Measurements from ENCODE around the gene GRK4.

DNA sequence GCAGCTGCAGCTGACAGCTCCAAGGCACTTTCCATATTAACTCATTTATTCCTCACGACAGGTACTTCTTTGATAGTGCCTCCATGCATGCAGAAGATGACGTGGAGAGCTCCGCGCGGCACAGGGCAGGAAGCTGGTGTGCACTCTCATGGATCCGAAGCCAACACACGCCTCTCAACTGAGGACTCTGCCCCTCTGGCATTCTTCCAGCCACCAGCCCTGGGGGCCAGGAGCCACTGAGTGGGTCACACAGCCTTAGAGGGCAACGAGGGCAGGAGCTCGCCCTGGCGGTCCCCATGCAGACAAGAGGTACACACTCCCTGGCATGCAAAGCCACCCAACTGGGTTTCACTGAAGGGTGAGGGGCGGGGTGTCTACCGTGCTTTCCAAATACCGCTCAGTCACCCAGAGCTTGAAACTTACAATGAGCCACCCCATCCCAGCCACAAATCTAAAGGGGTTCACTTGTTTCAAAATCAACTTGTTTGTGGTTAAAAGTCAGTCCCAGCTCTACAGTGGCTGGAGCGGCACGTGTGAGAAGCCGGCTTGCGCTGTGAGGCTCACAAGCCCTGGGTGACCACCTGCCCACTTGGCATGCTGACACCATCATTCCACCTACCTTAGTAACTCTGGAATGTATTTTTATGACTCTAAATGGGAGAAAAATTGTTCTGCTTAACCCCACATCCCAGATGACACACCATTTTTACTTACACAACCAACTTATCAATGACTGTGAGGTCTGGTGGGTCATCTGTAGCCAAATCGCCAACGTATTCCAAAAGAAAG lies 16.4 kb upstream of the GRK4 start:
- TF ChIP-seq YY1 (IDR thresholded peaks at IDR 0.05; ENCODE audit: low read depth) (no peak), TAF1 (IDR thresholded peaks at IDR 0.05; ENCODE audit: low read depth) (no peak), TEAD4 (IDR thresholded peaks at IDR 0.05) (no peak), EP300 (IDR thresholded peaks at IDR 0.05; ENCODE audit: borderline replicate concordance) (no peak), FOXM1 (IDR thresholded peaks at IDR 0.05; ENCODE audit: borderline replicate concordance, low read depth) (no peak)
- TF ChIP-seq, protein P1, sequence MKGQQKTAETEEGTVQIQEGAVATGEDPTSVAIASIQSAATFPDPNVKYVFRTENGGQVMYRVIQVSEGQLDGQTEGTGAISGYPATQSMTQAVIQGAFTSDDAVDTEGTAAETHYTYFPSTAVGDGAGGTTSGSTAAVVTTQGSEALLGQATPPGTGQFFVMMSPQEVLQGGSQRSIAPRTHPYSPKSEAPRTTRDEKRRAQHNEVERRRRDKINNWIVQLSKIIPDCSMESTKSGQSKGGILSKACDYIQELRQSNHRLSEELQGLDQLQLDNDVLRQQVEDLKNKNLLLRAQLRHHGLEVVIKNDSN (IDR thresholded peaks at IDR 0.05) = no peak

Data from Ishikawa (cell line).